ENCODE data around the gene NAALADL2.

GRCh38 chr3:175073219-175073905, 214.2 kb downstream of the NAALADL2 start:
- TF ChIP-seq POLR2A (IDR thresholded peaks at IDR 0.05; ENCODE audit: low read length) (no peak), GATA1 (IDR thresholded peaks at IDR 0.05; ENCODE audit: low read depth, low read length) (no peak)

All from erythroblast (primary cell).